D341Med (cell line): Measurements from ENCODE around the gene HOXB3.

ENCODE experiments used
- DNase-seq: peaks from one replicate; pipeline ENCODE4 v3.0.0; 2012; ENCODE audit warnings: low spot score

The HOXB3 gene

GRCh38 chr17:48556576-48557401 lies 33.3 kb downstream of the HOXB3 start:
- DNase-seq = no peak

DNA sequence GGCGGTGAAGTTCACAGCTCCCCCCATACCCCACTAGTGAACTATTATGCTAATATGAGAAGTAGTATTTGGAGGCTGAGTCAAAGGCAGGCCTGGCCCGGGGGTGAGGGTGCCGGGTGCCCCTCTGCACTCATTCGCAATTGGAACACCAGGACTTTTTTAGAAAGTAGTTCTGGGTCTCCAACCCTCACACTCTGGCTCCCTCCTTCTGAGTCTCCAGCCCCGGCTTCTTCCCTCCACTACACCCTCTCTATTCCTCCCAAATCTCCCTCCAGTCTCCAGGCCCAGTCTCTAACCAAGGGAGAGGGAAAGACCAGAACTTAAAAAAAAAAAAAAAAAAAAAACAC lies 33.8 kb downstream of the HOXB3 start:
- DNase-seq = no peak

DNA sequence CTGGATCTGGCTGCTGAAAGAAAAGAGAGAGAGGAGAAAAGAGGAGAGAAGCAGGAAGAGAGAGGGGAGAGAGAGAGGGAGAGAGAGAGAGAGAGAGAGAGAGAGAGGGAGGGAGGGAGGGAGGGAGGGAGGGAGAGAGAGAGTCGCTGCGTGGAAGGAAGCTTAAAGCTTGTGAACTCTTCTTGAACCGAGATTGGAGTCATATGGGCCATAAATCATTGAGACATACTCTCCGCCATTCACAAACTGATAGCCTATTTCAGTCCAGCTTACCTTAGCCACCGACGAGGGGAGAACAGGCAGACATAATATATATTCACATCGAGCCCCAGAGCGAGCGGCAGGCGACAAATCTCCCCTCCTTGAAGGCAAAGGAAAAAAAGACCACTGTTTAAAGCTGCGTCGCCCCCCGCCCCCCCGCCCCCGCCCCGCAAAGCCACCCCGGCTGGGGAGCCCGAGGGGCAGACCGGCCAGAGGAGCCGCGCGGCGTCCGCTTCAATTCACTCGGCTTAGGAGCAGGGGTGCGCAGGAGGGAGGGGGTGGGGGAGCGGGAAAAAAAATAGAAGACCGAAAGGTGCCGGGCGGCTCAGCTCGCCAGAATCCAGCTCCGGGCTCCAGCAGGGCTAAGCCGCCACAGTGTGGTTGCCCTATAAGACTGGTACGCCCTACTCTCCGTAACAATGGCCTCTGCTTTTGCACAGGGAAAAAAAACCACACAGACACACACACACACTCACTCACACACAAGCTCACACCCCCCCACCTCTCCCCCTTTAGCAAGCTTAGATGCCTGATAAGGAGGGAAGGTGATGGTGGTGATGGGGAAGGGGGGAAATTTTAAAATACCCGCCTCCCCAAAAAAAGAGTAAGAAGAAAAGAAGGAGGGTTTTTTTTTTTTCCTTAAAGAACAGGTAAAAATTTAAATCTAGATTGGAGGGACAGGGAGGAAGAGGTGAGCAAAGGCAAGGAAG lies 34.5 kb downstream of the HOXB3 start:
- DNase-seq = no peak

DNA sequence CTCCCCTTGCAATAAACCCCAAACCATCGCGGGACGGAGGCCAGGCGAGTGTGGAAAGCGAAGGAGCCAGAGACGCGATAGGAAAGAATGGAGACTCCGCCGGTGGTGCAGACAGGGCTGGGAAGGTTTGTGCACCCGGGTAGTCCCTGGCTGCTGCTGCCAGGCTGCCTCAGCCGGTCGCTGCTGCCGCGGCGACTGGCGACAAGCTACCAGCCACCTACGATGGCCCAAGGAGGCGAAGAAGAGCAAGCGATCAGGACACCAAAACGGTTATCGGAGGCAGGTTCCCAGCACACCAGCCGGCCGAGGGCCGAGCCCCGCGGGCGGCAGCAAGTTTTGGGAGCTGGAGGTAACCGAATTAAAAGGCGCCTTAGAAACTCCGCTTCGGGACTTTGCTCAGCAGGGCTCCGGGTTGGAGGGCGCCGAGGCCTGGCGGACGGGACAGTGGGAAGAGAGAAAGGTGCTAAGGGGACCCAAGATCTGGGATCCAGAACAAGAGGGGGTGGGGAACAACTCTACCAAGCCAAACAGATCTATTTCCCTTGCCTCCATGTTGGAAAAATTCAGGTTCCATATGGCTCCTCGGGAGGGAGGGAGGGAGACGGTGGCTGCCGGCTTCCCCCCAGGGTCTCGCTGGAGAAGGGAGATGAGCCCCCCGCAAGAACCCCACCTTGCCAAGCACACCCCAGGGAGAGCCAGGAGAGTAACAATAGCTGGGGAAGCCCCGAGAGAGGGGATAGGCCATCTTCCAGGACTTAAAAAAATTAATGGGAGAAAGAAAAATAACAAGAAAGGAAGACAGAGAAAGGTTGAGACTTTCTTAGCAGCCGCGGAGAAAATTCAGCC lies 35.4 kb downstream of the HOXB3 start:
- DNase-seq = no peak

- no peak for DNase-seq
Observed at GRCh38 chr17:48553826-48554225, 36.2 kb downstream of the HOXB3 start.

GRCh38 chr17:48553190-48553547 lies 36.9 kb downstream of the HOXB3 start:
- no peak for DNase-seq

DNA sequence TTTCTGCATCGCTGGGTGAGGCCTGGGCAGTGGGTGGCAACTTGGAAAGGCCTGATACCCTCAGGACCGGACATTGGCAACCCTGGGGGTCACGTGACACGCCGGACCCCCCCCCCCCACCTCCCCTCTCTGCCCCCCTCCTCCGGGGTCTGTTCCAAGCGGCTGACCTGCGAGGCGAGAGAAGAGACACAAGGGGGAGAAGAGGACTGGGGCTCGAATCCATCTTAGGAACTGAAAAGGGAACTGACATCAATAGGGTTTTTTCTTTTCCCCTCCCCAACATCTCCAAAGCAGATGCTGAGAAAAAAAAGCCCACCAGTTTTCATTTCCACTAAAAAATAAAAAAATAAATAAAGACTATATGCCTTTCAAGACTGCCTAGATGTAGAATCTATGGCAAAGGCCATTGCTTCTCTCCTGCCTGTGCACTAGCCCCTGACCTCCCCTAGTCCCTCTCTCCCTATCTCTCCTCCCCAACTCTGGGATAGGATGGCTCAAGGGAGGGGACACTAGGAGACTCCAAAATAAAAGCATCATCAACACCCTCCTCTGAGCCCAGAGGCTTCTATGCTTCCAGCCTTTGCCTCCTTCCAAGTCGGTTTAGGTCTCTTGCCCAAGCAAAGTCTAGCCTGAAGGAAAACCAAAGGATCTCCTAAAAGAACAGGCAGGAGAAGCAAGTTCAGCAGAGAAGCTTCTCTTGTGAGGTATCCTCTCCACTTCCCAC lies 37.4 kb downstream of the HOXB3 start:
- DNase-seq = no peak

GRCh38 chr17:48551596-48552465 lies 38.2 kb downstream of the HOXB3 start:
- no peak for DNase-seq

DNA sequence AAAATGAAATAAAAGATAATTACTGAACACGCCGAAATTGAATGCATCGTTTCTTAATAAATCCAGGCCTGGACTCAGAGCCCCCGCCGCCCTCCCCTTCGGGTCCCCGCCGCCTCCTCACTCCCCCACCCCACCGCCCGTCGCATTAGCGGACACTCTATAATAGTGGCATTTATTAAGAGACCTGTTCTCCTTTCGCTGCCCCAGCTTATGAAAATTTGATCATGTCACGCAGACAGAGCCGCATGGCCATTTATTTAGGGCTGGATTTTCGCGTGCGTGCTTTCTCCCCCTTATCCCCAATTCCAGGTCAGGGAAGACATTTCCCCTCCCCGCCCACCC lies 38.9 kb downstream of the HOXB3 start:
- no peak for DNase-seq

GRCh38 chr17:48550502-48551213 lies 39.4 kb downstream of the HOXB3 start:
- no peak for DNase-seq

DNA sequence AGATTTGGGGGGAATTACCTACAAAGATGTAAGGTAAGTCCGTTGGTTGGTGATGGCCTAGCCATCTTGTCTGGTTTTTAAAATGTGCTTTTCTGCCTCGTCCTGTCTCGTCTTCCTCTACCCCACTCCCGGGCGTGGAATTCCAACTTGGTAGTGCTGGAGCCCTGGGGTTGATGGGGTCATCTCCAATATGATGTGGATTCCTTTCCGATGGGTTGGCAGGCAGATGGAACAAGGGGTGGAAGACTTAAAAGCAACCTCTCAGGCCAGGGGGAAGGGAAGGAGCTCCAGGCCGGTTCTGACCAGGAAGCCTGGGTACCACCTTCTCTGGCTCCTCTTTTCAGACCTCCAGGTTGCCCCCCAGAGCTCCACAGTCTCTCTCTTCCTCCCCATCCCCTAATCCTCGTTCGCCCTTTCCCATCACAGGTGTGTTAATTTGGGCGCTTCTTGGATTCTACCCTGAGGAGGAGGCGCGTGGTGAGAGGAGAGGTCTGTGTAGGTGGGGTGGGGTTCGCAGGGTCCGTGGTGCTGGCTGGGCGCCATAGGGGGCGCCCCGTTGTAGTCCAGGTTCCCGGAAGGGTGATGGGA lies 40.0 kb downstream of the HOXB3 start:
- no peak for DNase-seq

DNA sequence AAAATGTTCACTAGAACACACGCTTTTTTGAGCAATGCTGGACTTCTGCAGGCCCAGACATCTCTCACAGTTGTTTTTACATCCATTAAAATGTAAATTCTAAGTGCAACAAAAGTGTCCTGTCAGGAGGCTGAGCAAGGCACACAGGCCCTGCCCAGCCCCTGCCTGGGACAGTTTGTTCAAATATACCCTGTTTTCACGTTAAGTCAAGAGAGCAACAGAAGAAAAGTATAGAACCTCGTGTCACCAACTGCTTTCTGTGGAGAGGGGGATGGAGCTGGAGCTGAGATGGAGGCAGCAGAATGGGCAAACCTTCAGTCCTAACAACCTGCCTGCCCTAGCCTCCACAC lies 40.8 kb downstream of the HOXB3 start:
- no peak for DNase-seq

- DNase-seq = no peak
Observed at GRCh38 chr17:48548523-48549280, 41.3 kb downstream of the HOXB3 start.

- no peak for DNase-seq
Observed at GRCh38 chr17:48547808-48548522, 42.1 kb downstream of the HOXB3 start.

GRCh38 chr17:48546924-48547807 lies 42.9 kb downstream of the HOXB3 start:
- no peak for DNase-seq

DNA sequence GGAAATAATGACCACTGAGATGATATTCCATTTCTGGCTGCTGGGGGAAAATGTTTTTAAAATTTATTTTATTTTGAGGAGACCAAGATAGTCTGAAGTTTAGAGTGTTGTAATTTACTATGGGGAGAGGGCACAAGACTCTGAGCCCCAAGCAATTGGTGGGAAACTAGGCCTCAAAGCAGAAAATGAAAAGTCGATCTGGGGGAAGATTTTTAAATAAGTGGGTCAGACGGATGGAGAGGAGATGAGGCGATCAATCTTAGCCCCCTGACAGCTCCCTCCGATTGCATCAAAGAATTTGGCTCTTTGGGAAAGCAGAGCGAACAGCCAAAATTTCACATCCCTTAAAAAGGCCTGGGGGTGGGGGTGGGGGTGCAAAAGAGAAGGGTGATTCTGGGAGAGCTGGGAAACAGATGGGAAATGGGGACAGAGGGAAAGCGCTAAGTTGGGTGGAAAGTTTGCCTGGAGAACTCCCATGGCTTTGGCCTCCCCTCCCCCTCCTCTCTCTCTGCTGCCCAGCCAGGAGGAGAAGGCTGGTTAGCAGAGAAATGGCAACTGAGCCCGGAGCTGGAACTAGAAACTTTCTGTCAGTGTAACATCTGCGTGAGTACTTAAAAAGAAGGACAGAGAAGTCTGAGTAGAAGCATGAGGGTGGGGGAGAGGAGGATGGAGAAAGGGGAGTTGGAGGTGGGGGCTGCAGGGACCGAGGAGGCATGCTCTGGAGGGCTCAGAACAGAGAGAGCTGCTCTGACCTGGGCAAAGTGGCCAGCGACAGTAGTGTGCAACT lies 43.7 kb downstream of the HOXB3 start:
- no peak for DNase-seq

DNA sequence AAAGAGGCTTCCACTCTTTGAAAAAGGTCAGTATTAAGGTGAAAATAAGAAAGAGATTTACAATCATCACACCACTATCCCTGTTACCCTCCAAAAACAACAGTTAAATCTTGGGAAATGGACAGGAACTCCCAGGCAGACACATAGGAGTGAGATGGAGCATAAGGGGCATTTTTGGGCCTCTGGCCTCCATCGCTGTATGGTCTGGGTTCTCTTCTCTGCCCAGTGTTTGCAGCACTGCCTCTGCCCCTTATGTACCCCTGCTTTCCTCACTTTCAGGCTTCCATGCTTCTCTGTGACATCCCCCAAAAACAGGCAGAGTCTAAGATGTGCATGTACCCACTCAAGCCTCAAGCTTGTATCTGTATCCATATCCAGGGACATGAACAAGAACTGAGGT lies 44.5 kb downstream of the HOXB3 start:
- no peak for DNase-seq
